H7 (cell line): ENCODE results near the gene SPSB2. TPM values are rescaled to one million over a fixed set of nuclear protein-coding genes. Genes with fewer than 3 reads are reported as not detected.

ENCODE experiments used
- DNase-seq: peaks from one replicate; pipeline ENCODE4 v3.0.0; 2012
- H3K27me3 ChIP-seq: 2 replicates; pipeline ENCODE4 v1.6.0; 2011; ENCODE audit warnings: mild to moderate bottlenecking, low read length; ENCODE audit not compliant: control insufficient read depth, insufficient read depth
- H3K36me3 ChIP-seq: replicated peaks from 2 replicates; pipeline ENCODE4 v1.5.1; 2011; ENCODE audit warnings: low read length; ENCODE audit not compliant: control insufficient read depth, insufficient read depth
- H3K4me3 ChIP-seq: 2 replicates; pipeline ENCODE4 v1.5.1; 2011; ENCODE audit warnings: low read depth, mild to moderate bottlenecking, control low read depth, low read length, moderate library complexity; ENCODE audit not compliant: insufficient read depth
- total RNA-seq: library from RNA; depleted of rRNA; stranded (reverse); fragments of >200 nt; shearing (Covaris generic); gene quantifications from 2 replicates; pipeline ENCODE4 v1.2.3, GENCODE V29; 2014

Gene SPSB2
- total RNA-seq, 1 experiment from 2014 or later, result 28.7 TPM

GRCh38 chr12:6839482-6840201 lies 33.5 kb downstream of the SPSB2 start:
- peak; percentile 89 for DNase-seq
- peaks cover 18% of the 10 kb centered on the region for H3K36me3 ChIP-seq
- no peak overlapping the region for H3K4me3 ChIP-seq
- no peaks in the 10 kb centered on the region for H3K27me3 ChIP-seq

- Histone ChIP-seq H3K36me3 (peaks cover 21% of the 10 kb centered on the region), H3K27me3 (no peaks in the 10 kb centered on the region), H3K4me3 (no peak overlapping the region)
- DNase-seq, result no peak
These were observed 34.2 kb downstream of the SPSB2 start for GRCh38 chr12:6838854-6839253.

GRCh38 chr12:6837370-6838060 lies 35.6 kb downstream of the SPSB2 start:
- Histone ChIP-seq H3K27me3 (no peaks in the 10 kb centered on the region), H3K4me3 (no peak overlapping the region), H3K36me3 (peaks cover 24% of the 10 kb centered on the region)
- DNase-seq, result no peak

GRCh38 chr12:6836851-6837250 lies 36.3 kb downstream of the SPSB2 start:
- Histone ChIP-seq H3K27me3 (no peaks in the 10 kb centered on the region), H3K36me3 (peaks cover 27% of the 10 kb centered on the region), H3K4me3 (no peak overlapping the region)
- DNase-seq, result no peak

GRCh38 chr12:6834873-6835272 lies 38.2 kb downstream of the SPSB2 start:
- Histone ChIP-seq H3K27me3 (no peaks in the 10 kb centered on the region), H3K4me3 (no peak overlapping the region), H3K36me3 (peaks cover 40% of the 10 kb centered on the region)
- no peak for DNase-seq

GRCh38 chr12:6834254-6834653 lies 38.8 kb downstream of the SPSB2 start:
- H3K36me3 ChIP-seq, result peaks cover 36% of the 10 kb centered on the region
- H3K4me3 ChIP-seq, result no peak overlapping the region
- H3K27me3 ChIP-seq, result no peaks in the 10 kb centered on the region
- DNase-seq, result no peak

GRCh38 chr12:6833189-6833890 lies 39.8 kb downstream of the SPSB2 start:
- peaks cover 34% of the 10 kb centered on the region for H3K36me3 ChIP-seq
- DNase-seq, result no peak
- H3K4me3 ChIP-seq, result no peak overlapping the region
- H3K27me3 ChIP-seq, result no peaks in the 10 kb centered on the region; the same call in 1 of the 2 replicates

- H3K36me3 ChIP-seq, result peaks cover 31% of the 10 kb centered on the region
- no peak for DNase-seq
- no peak overlapping the region for H3K4me3 ChIP-seq
- H3K27me3 ChIP-seq, result peaks cover under 1% of the 10 kb centered on the region; the same call in 1 of the 2 replicates
These were observed 41.0 kb downstream of the SPSB2 start for GRCh38 chr12:6832125-6832524.

GRCh38 chr12:6831450-6831995 lies 41.6 kb downstream of the SPSB2 start:
- Histone ChIP-seq H3K27me3 (peaks cover 7% of the 10 kb centered on the region), H3K36me3 (peaks cover 28% of the 10 kb centered on the region), H3K4me3 (no peak overlapping the region)
- no peak for DNase-seq

GRCh38 chr12:6830999-6831398 lies 42.1 kb downstream of the SPSB2 start:
- DNase-seq, result no peak
- Histone ChIP-seq H3K27me3 (peaks cover 12% of the 10 kb centered on the region), H3K4me3 (no peak overlapping the region), H3K36me3 (peaks cover 25% of the 10 kb centered on the region)

GRCh38 chr12:6830286-6830890 lies 42.7 kb downstream of the SPSB2 start:
- peaks cover 25% of the 10 kb centered on the region for H3K36me3 ChIP-seq
- H3K27me3 ChIP-seq, result peaks cover 17% of the 10 kb centered on the region
- DNase-seq, result no peak
- H3K4me3 ChIP-seq, result no peak overlapping the region

GRCh38 chr12:6829536-6830220 lies 43.4 kb downstream of the SPSB2 start:
- no peak for DNase-seq
- peaks cover 24% of the 10 kb centered on the region for H3K27me3 ChIP-seq

GRCh38 chr12:6828781-6829535 lies 44.1 kb downstream of the SPSB2 start:
- peak; percentile 92 for DNase-seq
- Histone ChIP-seq H3K27me3 (peaks cover 31% of the 10 kb centered on the region), H3K4me3 (peak overlapping the region; percentile 97), H3K36me3 (peaks cover 22% of the 10 kb centered on the region)

More at GRCh38 chr12:6829536-6830220, 43.4 kb downstream of the SPSB2 start:
- H3K4me3 ChIP-seq, result peak overlapping the region; percentile 97
- H3K36me3 ChIP-seq, result peaks cover 25% of the 10 kb centered on the region
